ENCODE results near the gene LIN52.

The LIN52 gene

DNA sequence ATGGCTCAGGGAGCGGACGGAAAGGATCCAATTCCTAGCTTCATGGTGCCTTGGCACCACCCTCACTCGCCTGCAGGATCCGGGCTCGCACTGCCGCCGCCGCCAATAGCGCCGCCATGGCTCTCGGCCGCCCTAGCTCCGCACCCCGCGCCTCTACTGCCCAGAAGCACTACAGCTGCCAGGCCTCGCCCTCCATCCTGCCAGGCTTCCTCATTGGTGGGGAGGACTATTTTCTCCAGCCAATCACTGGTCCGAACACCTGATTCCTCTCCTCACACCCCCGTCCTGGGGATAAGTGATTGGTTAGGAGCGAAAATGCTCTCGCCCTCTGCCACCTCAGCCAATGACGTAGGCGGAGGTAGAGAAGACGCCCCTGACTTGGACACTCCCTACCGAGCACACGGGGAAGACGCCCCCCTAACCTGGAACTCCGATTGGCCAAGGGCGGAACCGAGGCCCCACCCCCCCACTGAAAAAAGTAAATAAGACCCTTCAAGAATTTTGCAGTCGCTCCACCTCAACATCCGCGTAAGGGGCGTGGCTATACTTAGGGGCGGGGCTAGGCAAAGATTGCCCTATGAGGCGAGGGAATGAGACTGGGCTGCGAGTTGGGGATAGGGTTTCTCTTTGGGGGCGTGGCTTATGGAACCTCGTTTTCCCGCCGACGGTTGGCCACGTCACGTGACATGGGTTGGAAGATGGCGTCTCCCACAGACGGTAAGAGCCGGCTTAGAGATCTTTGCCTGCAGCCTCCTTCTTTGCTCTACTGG, at the start of gene LIN52, which contains the start of gene ALDH6A1:
TSS of gene LIN52 (plus strand) at position 680 of the 770 bp plus-strand sequence. CDS start at position 699, 19 bp downstream.
TSS of gene ALDH6A1 (minus strand) at position 177 of the 770 bp plus-strand sequence. CDS start at position 118, 59 bp downstream.
- DNase-seq (ENCODE audit: low read depth) = peak; percentile 100
- TF ChIP-seq CTCF (IDR thresholded peaks at IDR 0.05; ENCODE audit: control insufficient read depth, extremely low read depth, insufficient read depth) = no peak
- H3K4me3 ChIP-seq (ENCODE audit: low read depth, low read length) = peak within 1 kb of the TSS; percentile 98

GRCh38 chr14:74035556-74035955, 49.2 kb upstream of the LIN52 start:
- no peak for DNase-seq (ENCODE audit: low read depth)
- TF ChIP-seq CTCF (IDR thresholded peaks at IDR 0.05; ENCODE audit: control insufficient read depth, extremely low read depth, insufficient read depth) = no peak
- H3K4me3 ChIP-seq (ENCODE audit: low read depth, low read length) = no peak overlapping the region

DNA sequence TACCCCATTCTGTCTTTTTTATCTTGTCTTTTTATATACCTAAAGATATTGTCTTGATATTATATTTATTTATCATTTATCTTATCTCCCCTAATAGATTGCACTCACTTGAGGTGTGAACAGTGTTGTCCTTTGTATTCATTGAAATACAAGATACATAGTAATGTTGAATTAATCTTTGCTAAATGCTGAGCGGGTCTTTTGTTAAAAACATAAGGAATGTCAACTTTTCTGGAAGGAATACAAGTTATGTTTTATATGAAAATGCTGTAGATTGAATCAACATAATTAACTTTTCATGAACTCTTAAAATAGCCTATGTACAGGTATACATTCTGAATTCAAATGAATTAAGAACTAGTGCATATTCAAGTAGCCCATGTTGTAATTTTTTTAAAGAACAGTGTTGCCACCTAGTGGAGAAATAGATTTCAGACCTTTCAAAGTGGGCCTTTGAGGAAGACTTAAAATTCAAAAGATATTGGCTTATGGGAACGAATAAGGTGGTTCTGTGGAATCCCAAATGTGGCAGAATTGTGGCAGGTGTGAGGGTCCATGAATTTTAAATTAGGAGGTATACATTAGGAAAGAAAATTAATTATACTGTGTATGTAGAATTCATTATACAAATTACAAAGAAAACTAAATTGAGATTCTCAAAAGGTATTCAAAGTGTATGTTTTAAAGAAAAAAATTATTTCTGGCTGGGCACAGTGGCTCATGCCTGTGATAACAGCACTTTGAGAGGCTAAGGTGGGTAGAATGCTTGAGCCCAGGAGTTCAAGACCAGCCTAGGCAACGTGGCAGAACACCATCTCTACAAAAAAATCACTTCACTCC, 46.5 kb upstream of the LIN52 start:
- no peak for DNase-seq (ENCODE audit: low read depth)
- peak; percentile 50 for TF ChIP-seq CTCF (IDR thresholded peaks at IDR 0.05; ENCODE audit: control insufficient read depth, extremely low read depth, insufficient read depth)

DNA sequence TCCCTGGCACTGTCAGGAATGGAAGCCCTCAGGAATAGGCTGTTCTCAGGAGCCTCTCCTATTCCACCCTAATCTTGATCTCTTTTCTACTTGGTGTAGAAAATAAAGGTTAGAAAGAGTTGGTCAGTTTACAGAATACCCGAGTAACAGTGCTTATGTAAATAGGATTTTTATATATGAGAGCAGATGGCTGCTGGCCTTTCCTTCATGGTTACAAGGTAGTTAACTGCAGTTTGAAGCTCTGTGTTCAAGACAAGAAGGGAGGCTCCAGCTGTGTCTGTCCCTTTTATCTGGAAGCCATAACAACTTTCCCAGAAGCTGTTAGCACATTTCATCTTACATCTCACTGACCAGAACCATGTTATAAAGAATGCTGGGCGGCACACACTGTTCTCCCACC, 42.5 kb upstream of the LIN52 start:
- H3K4me3 ChIP-seq (ENCODE audit: low read depth, low read length) = no peak overlapping the region
- no peak for DNase-seq (ENCODE audit: low read depth)
- no peak for TF ChIP-seq CTCF (IDR thresholded peaks at IDR 0.05; ENCODE audit: control insufficient read depth, extremely low read depth, insufficient read depth)

More for the DNA sequence above, 46.5 kb upstream of the LIN52 start:
- no peak overlapping the region for H3K4me3 ChIP-seq (ENCODE audit: low read depth, low read length)

- no peak for DNase-seq (ENCODE audit: low read depth)
- H3K4me3 ChIP-seq (ENCODE audit: low read depth, low read length) = no peak overlapping the region
- no peak for TF ChIP-seq CTCF (IDR thresholded peaks at IDR 0.05; ENCODE audit: control insufficient read depth, extremely low read depth, insufficient read depth)
Measured at GRCh38 chr14:74045522-74045921, 39.2 kb upstream of the LIN52 start.

- TF ChIP-seq CTCF (IDR thresholded peaks at IDR 0.05; ENCODE audit: control insufficient read depth, extremely low read depth, insufficient read depth) = no peak
- no peak overlapping the region for H3K4me3 ChIP-seq (ENCODE audit: low read depth, low read length)
- no peak for DNase-seq (ENCODE audit: low read depth)
Measured at GRCh38 chr14:74048281-74048680, 36.5 kb upstream of the LIN52 start.
